GM21825 (cell line): ENCODE data around the gene STRIP1.
"Not testable (repeated sequence)": the region's sequence is repeated elsewhere in the genome, so short reads cannot be mapped to it uniquely, and the experiment has no call there.

ENCODE experiments used
- ATAC-seq: cut with Tn5 transposase; IDR thresholded peaks from one replicate; pipeline ENCODE4 v1.9.1; 2021; ENCODE audit warnings: mild to moderate bottlenecking, moderate library complexity; ENCODE audit not compliant: unreplicated experiment

Gene STRIP1

GRCh38 chr1:110007046-110007830 is 27.2 kb upstream of the STRIP1 start:
- no peak for ATAC-seq

- no peak for ATAC-seq
These were observed 25.4 kb upstream of the STRIP1 start for GRCh38 chr1:110008971-110009565.

GRCh38 chr1:110011527-110012041 is 22.8 kb upstream of the STRIP1 start:
- peak; percentile 94 for ATAC-seq

GRCh38 chr1:110012100-110012780 is 22.2 kb upstream of the STRIP1 start:
- ATAC-seq, result peak; percentile 72

- ATAC-seq, result no peak
These were observed 16.6 kb upstream of the STRIP1 start for GRCh38 chr1:110017792-110018191.

GRCh38 chr1:110018396-110018795 is 16.0 kb upstream of the STRIP1 start:
- ATAC-seq, result no peak

GRCh38 chr1:110019770-110020169 is 14.7 kb upstream of the STRIP1 start:
- ATAC-seq, result no peak

GRCh38 chr1:110021285-110021684 is 13.1 kb upstream of the STRIP1 start:
- ATAC-seq, result no peak

- no peak for ATAC-seq
These were observed 9.8 kb upstream of the STRIP1 start for GRCh38 chr1:110024613-110025012.

GRCh38 chr1:110030687-110031086 is 3.7 kb upstream of the STRIP1 start:
- not testable (repeated sequence) for ATAC-seq

- no peak for ATAC-seq
These were observed 2.1 kb upstream of the STRIP1 start for GRCh38 chr1:110032327-110032726.

GRCh38 chr1:110033421-110033820 is 1.0 kb upstream of the STRIP1 start:
- ATAC-seq, result no peak

GRCh38 chr1:110034040-110034450 is 379 bp upstream of the STRIP1 start:
- no peak for ATAC-seq

- ATAC-seq, result no peak
These were observed 870 bp downstream of the STRIP1 start for GRCh38 chr1:110035236-110035752.

GRCh38 chr1:110038271-110038670 is 3.8 kb downstream of the STRIP1 start:
- no peak for ATAC-seq

- ATAC-seq, result no peak
These were observed 5.2 kb downstream of the STRIP1 start for GRCh38 chr1:110039641-110040040.

GRCh38 chr1:110040548-110040947 is 6.1 kb downstream of the STRIP1 start:
- no peak for ATAC-seq

- no peak for ATAC-seq
These were observed 8.6 kb downstream of the STRIP1 start for GRCh38 chr1:110043016-110043415.

GRCh38 chr1:110047463-110047862 is 13.0 kb downstream of the STRIP1 start:
- no peak for ATAC-seq

- ATAC-seq, result no peak
These were observed 13.8 kb downstream of the STRIP1 start for GRCh38 chr1:110048240-110048639.

GRCh38 chr1:110048923-110049601 is 14.6 kb downstream of the STRIP1 start:
- ATAC-seq, result no peak
